ENCODE data around the gene CENPT. TPM values are rescaled to one million over a fixed set of nuclear protein-coding genes. Genes with fewer than 3 reads are reported as not detected.

The CENPT gene
- total RNA-seq, 1 donor from 2014 or later, result 20.0 TPM

Other genes starting within 250 kb of the CENPT start
- 0.44 and 0.79 TPM in 2 replicates for gene CARMIL2, start 202.5 kb downstream of the CENPT start, total RNA-seq
- 8.3 and 10.5 TPM in 2 replicates for gene ACD, start 187.4 kb downstream of the CENPT start, total RNA-seq
- 2.6 and 4.8 TPM in 2 replicates for gene PARD6A, start 186.7 kb downstream of the CENPT start, total RNA-seq
- gene ENKD1, start 180.9 kb downstream of the CENPT start, total RNA-seq, result 7.0 and 8.5 TPM in 2 replicates
- 2.6 and 2.8 TPM in 2 replicates for gene C16orf86, start 180.9 kb downstream of the CENPT start, total RNA-seq
- 39.9 and 68.8 TPM in 2 replicates for gene GFOD2, start 128.4 kb downstream of the CENPT start, total RNA-seq
- 4.4 and 7.9 TPM in 2 replicates for gene RANBP10, start 41.1 kb downstream of the CENPT start, total RNA-seq
- gene TSNAXIP1, start 40.8 kb downstream of the CENPT start, total RNA-seq, result 0.22 and 0.40 TPM in 2 replicates
- 25.7 and 39.1 TPM in 2 replicates for gene THAP11, start 5.4 kb downstream of the CENPT start, total RNA-seq
- 164 and 193 TPM in 2 replicates for gene NUTF2, start 760 bp downstream of the CENPT start, total RNA-seq
- gene EDC4, start 25.4 kb upstream of the CENPT start, total RNA-seq, result 42.3 and 42.9 TPM in 2 replicates
- not detected in 2 replicates for gene NRN1L, start 37.2 kb upstream of the CENPT start, total RNA-seq
- 8.3 and 12.9 TPM in 2 replicates for gene PSKH1, start 45.6 kb upstream of the CENPT start, total RNA-seq
- 0.20 and 0.22 TPM in 2 replicates for gene CTRL, start 84.2 kb upstream of the CENPT start, total RNA-seq
- 58.4 and 59.1 TPM in 2 replicates for gene PSMB10, start 89.2 kb upstream of the CENPT start, total RNA-seq
- gene LCAT, start 96.4 kb upstream of the CENPT start, total RNA-seq, result 0.87 and 5.4 TPM in 2 replicates
- 41.2 and 108 TPM in 2 replicates for gene SLC12A4, start 120.9 kb upstream of the CENPT start, total RNA-seq
- gene DPEP3, start 132.8 kb upstream of the CENPT start, total RNA-seq, result 0.20 TPM in 1 of 2 replicates, not detected in the other
- gene DPEP2, start 151.8 kb upstream of the CENPT start, total RNA-seq, result 3.3 and 8.9 TPM in 2 replicates
- under 0.01 TPM in 1 of 2 replicates, not detected in the other for gene DPEP2NB, start 168.2 kb upstream of the CENPT start, total RNA-seq
- gene DDX28, start 175.5 kb upstream of the CENPT start, total RNA-seq, result 12.0 and 19.8 TPM in 2 replicates
- gene DUS2, start 175.6 kb upstream of the CENPT start, total RNA-seq, result 13.7 and 17.7 TPM in 2 replicates
- gene NFATC3, start 237.7 kb upstream of the CENPT start, total RNA-seq, result 13.1 and 18.5 TPM in 2 replicates